Activated naive CD4-positive, alpha-beta T cell treated with Interleukin-2 at 50 U/mL for 16 hours (primary cell): Measurements from ENCODE around the gene BTBD17.
A peak's percentile ranks its signal among the peaks of the same experiment; 100 is the strongest.

ENCODE experiments used
- DNase-seq: peaks from one replicate; pipeline ENCODE4 v3.0.0-alpha.2; 2020

Gene BTBD17

DNA sequence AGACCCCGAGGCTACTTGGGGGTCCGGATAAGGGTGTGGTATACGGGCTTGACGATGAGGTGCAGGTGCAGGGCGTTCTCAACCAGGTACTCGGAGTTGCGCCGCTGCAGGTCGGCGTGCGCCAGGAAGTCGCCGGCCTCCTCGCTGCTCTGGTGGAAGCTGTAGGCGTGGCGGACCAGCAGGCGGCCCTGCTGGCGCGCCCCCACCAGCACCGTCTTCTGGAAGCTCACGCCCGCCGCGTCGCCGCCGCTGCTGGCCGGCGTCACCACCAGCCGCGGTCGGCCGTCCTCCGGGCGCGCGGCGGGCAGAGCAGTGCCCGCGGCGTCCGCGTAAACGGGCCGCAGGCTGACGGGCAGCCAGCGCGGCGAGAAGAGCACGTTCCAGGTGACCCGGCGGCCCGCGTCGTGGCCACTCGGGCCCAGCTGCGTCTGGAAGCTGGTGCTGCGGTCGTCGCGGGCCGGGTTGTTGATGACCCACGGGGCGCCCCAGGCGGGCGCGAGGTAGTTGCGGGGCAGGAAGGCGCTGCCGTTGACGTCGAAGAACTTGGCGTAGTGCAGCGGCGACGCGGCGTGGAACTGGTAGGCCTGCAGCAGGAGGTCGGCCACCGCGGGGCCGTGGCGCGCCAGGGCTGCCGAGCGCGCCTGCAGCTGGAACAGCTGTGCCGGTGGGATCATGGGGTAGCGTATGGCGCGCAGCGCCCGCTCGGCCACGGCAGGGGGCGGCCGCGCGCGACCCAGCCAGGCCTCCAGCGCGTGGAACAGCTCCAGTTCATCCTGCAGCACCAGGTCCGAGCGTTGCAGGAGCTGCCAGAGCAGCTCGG lies 4.8 kb downstream of the BTBD17 start:
- no peak for DNase-seq

GRCh38 chr17:74355065-74355464 lies 6.6 kb downstream of the BTBD17 start:
- no peak for DNase-seq

DNA sequence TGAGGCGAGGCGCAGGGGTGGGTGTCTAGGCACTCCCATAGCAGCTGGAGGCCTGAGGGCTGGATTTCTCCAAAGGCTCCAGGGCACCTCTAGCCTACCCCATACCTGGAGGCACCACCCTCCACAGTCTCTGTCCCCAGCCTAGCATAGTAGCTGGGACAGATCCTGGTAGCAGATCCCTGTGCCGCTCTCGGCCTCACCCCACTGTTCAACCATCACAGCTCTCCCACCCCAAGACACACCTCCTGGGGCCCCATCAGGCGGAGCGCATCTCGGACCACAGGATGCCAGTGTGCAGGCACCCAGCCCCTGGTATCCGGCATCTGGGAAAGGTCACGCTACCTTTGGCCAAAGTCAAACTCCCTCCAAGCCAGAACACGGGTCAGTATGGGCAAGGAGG lies 7.1 kb downstream of the BTBD17 start:
- no peak for DNase-seq

DNA sequence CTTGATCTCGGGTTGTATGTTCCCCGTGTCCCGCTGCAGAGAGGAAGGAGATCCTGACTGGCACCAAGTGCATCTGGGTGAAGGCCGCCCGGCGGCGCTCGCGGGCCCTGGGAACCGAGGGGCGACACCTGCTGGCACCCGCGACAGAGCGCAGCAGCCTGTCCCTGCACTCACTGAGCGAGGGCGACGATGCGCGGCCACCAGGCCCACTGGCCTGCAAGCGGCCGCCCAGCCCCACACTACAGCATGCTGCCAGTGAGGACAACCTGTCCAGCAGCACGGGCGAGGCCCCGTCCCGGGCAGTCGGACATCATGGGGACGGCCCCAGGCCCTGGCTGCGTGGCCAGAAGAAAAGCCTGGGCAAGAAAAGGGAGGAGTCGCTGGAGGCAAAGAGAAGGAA lies 7.5 kb downstream of the BTBD17 start:
- peak; percentile 55 for DNase-seq

DNA sequence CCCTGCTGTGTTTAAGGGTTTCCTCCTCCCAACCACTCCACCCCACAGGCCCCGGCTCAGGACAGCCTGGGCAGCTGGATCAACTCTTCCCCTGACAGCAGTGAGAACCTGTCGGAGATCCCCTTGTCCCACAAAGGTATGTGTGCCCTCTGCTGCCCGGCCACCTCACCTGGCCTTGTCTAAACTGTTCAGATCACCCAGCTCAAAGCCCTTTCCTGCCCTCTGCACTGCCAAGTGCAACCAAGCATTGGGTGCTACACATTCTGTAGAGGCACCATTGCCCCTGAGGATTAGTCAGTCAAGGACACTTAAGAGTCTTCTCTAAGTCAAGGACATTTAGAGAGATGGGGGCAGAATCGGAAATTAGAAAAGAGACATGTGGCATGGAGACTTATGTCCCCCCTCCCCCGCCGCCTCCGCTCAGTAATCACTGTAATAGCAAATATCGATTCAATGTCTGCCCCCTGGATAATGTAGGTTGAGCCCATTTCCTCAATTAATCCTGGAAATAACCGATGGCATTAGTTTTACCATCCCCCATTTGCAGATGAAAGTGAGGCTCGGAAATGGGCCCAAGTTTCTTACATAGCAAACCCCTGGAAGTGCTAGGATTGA lies 8.1 kb downstream of the BTBD17 start:
- DNase-seq, result no peak

DNA sequence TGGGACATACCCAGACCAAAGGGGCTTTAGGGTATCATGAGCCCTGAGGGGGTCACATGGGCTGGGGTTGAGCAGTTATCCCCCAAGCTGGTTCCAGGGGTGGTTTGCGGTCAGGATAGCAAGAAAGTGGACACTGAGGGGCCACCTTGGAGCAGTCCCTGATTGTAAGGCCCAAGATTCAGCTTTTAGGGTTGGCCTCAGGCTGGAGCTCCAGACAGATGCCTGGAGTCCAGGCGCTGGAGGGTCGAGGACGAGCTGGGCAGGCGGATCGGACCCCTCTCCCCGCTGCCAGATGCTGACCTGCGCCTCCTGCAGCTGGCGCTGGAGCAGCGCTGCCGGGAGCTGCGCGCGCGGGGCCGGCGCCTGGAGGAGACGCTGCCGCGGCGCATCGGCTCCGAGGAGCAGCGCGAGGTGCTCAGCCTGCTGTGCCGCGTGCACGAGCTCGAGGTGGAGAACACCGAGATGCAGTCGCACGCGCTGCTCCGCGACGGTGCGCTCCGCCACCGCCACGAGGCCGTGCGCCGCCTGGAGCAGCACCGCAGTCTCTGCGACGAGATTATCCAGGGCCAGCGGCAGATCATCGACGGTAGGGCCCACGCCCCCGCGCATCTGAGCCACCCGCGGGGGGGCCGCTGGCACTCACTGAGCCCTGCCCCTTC lies 10.0 kb downstream of the BTBD17 start:
- no peak for DNase-seq

- no peak for DNase-seq
Measured at GRCh38 chr17:74350486-74350885, 11.2 kb downstream of the BTBD17 start.

- DNase-seq, result no peak
Measured at GRCh38 chr17:74349120-74349519, 12.5 kb downstream of the BTBD17 start.

GRCh38 chr17:74347646-74348045 lies 14.0 kb downstream of the BTBD17 start:
- DNase-seq, result no peak

GRCh38 chr17:74345433-74346241 lies 16.0 kb downstream of the BTBD17 start:
- DNase-seq, result no peak

GRCh38 chr17:74344658-74345057 lies 17.0 kb downstream of the BTBD17 start:
- DNase-seq, result no peak

DNA sequence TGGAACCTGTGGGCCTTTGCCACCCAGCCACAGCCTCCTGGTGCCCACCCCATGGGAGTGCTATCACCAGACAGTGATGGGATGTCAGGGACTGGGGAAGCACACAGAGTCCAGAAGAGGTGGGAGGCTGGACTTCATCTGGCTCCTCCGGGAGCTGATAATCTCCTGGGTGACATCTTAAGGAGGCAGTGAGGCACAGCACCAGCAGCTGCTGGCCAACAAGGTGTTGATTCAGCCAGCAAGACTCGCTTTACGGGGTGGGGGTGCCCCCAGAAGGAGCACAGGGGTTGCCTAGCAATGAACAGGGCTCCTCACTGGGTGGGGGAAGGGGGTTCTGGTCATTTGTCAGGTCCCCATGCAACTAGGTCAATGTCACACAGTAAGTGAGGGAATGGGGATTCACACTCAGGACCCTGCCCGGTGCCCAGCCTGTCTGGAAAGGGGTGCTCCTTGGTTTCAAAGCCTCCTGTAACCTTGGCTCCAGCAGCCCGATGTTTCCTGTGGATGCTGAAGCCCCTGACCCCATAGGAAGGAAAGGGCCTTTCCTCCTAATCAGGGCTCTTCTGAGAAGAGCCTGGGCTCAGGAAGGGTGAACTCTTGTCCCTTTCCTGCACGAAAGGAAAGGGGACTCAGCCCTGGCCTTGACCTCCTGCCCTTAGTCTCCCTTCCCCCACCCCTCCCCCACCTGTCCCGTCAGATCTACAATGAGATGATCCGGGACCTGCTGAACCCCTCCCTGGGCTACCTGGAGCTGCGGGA lies 18.0 kb downstream of the BTBD17 start:
- no peak for DNase-seq

DNA sequence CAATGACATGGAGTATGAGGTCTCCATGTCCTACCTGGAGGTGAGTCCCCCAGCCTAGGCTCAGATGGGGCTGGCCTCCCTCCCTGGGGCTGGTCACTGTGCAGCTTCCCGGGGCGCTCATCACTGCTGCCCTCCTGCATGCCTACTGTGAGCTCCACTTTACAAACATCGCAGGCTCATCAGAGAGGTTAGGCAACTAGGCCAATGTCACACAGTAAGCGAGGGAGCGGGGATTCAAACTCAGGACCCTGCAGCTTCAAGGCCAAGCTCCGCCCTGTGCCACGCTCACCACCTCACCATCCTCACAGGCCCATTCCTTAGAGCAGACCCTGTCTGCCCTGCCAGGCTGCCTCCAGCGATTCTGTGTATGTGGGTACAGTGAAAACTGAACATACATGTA lies 18.5 kb downstream of the BTBD17 start:
- DNase-seq, result no peak

GRCh38 chr17:74342224-74342623 lies 19.4 kb downstream of the BTBD17 start:
- no peak for DNase-seq

DNA sequence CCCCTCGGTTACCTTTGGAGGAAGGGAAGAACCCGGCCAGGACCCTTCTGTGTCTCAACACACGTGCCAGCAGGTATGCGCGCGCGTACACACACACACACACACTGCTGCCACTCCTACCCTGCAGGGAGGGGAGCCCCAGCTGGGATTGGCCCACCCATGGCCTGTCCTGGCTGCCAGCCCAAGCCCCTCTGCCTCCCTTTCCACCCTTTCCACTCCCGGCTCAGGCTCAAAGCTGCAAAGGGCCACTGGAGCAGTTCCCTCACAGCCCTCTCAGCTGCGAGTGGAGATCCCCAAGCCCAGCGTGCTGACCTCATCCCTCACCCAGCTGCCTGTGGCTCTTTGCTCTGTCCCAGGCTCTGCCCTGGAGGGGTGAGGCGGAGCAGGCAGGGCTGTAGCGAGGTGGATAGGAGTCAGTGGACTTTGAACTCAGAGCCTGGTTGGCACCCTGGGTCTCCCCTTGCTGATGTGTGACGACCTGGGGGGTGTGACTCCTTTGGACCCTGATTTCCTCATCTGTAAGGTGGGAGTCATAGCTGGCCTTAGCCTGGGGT lies 21.1 kb downstream of the BTBD17 start:
- DNase-seq, result no peak

DNA sequence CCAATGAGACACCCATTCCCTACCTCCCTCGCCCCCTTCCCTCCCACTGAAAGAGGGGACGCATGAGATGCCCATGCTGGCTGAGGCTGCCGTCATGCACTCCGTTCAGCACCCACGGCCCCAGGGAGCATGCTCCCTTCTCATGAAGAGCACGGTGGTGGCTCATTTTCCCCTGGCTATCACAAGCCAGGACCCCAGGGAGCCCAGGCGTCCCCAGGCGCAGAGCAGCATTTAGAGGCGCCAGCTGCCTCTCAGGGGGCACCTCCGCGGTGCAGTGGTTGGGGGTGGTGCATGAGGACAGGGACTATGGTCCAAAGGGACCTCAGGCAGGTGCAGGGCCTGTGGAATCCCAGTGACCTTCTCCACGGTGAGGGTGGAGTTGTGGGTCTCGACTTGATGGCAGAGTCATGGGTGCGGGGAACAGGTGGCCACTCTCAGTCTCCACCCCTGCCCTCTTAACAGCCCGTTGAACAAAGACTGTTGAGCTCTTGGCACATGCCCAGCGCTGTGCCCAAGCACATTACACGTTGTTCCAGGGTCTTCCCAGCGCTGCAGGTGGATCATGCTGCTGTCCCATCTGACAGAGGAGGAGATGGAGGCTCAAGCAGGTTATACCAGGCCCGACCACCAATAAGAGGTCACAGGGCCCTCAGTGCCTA lies 22.0 kb downstream of the BTBD17 start:
- no peak for DNase-seq

- DNase-seq, result no peak
Measured at GRCh38 chr17:74337834-74338500, 23.7 kb downstream of the BTBD17 start.

- no peak for DNase-seq
Measured at GRCh38 chr17:74336307-74336706, 25.4 kb downstream of the BTBD17 start.

DNA sequence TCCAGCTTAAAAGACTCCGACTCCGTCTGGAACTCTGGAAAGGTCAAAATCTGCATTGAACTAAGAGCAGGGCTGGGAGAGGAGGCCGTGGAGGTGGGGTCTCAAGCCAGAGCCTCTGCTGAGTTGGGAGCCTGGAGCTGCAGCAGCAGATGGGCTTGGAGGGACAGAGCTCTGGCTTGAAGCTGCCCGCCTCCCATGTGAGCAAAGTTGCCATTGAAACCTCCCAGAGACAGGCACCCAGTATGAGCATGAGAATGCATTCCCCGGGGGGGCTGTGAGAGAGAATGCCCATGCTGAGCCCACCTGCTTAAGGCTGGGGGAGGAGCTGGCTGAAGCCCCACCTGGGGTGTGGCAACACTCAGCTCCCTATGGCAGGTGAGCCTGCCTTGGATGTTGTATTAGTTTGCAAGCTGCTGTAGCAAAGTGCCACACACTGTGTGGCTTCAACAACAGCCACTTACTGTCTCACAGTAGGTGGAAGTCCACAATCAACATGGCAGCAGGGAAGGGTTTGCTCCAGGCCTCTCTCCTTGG lies 26.1 kb downstream of the BTBD17 start:
- no peak for DNase-seq

- no peak for DNase-seq
Measured at GRCh38 chr17:74334393-74335039, 27.2 kb downstream of the BTBD17 start.
